Choroid plexus epithelial cell (primary cell): ENCODE results near the gene SLC30A9.

Experiments
- DNase-seq: peaks from one replicate; pipeline ENCODE4 v3.0.0-alpha.2; 2010; ENCODE audit warnings: low read depth
- H3K4me3 ChIP-seq: 2 replicates; pipeline ENCODE4 v1.5.1; 2011; ENCODE audit warnings: low read depth, mild to moderate bottlenecking, control low read depth, low read length, moderate library complexity
- TF ChIP-seq, protein P1 (sequence below): conservative IDR thresholded peaks from 2 replicates; pipeline ENCODE4 v1.5.1; 2011; ENCODE audit warnings: low read depth, mild to moderate bottlenecking, control low read depth, inconsistent platforms, low read length, moderate library complexity

Gene SLC30A9

DNA sequence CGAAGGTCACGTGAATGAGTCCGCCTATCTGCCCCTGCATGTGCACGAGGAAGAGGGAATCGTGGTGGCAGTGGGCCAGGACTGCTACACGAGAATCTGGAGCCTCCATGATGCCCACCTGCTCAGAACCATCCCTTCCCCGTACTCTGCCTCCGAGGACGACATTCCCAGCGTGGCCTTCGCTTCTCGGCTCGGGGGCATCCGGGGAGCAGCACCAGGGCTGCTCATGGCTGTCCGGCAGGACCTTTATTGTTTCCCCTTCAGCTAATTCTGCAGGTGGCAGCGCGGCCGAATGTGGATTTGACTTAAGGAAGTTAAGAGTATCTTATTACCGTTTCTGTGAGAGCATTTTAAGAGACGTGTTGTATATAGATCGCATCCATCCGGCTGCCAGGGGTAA is 7.6 kb upstream of the SLC30A9 start:
- TF ChIP-seq, protein P1, sequence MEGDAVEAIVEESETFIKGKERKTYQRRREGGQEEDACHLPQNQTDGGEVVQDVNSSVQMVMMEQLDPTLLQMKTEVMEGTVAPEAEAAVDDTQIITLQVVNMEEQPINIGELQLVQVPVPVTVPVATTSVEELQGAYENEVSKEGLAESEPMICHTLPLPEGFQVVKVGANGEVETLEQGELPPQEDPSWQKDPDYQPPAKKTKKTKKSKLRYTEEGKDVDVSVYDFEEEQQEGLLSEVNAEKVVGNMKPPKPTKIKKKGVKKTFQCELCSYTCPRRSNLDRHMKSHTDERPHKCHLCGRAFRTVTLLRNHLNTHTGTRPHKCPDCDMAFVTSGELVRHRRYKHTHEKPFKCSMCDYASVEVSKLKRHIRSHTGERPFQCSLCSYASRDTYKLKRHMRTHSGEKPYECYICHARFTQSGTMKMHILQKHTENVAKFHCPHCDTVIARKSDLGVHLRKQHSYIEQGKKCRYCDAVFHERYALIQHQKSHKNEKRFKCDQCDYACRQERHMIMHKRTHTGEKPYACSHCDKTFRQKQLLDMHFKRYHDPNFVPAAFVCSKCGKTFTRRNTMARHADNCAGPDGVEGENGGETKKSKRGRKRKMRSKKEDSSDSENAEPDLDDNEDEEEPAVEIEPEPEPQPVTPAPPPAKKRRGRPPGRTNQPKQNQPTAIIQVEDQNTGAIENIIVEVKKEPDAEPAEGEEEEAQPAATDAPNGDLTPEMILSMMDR = no peak
- no peak for DNase-seq
- no peak overlapping the region for H3K4me3 ChIP-seq

GRCh38 chr4:41985151-41985550 is 5.2 kb upstream of the SLC30A9 start:
- TF ChIP-seq, protein P1 = no peak
- no peak for DNase-seq
- no peak overlapping the region for H3K4me3 ChIP-seq

DNA sequence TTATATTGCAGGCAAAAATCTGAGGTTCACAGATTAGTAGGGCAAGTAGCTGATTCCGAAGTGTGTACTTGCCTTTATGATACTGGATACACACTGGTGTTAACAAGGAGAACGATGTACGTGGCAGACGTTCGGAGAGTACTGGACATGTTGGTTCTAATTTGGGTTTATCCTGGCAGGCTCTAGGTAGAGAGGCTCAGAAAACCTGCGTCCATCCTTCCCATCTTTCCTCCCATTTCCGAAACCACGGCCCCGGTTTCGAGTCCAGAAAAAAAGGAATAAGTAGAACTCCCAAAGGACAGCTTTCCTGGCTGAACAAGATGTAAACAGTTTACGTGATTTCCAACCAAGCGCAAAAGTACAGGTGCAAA is 351 bp upstream of the SLC30A9 start:
- peak overlapping the region; percentile 79 for H3K4me3 ChIP-seq
- TF ChIP-seq, protein P1 = no peak
- DNase-seq = peak; percentile 5

DNA sequence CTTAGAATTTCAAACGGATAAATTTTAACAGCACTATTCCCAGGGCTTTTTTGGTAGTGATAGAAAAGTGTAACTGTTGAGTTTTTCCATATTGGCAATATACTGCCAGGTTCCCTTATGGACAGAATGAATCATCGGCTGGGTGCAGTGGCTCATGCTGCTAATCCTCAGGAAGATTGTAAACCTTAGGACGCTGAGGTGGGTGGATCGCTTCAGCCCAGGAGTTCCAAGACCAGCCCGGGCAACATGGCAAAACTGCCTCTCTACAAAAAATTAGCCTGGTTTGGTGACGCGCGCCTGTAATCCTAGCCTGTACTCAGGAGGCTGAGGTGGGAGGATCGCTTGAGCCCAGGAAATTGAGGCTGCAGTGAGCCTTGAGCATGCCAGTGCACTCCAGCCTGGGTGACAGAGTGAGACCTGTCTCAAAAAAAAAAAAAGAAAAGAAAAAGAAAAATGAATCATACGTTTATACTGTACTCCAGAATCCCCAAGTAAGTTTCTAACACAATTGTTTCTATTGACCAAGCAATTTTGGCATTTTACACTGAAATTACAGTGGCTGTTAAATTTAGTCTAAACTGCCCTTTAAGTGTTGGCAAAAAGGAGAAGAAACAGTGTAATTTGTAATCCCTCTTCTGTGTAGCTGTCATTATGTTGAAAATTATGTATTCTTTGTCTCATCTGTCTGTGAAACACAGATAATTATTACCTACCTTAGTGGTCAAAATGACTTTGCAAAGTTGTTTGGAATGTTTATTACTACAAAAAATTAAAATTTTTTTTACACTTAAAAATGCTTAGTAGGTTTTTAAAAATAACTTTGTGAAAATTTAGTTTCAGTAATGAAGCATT is 1.8 kb downstream of the SLC30A9 start:
- TF ChIP-seq, protein P1 = no peak
- no peak overlapping the region for H3K4me3 ChIP-seq
- no peak for DNase-seq

GRCh38 chr4:41992967-41993857 is 2.9 kb downstream of the SLC30A9 start:
- no peak overlapping the region for H3K4me3 ChIP-seq
- TF ChIP-seq, protein P1 = no peak
- no peak for DNase-seq

DNA sequence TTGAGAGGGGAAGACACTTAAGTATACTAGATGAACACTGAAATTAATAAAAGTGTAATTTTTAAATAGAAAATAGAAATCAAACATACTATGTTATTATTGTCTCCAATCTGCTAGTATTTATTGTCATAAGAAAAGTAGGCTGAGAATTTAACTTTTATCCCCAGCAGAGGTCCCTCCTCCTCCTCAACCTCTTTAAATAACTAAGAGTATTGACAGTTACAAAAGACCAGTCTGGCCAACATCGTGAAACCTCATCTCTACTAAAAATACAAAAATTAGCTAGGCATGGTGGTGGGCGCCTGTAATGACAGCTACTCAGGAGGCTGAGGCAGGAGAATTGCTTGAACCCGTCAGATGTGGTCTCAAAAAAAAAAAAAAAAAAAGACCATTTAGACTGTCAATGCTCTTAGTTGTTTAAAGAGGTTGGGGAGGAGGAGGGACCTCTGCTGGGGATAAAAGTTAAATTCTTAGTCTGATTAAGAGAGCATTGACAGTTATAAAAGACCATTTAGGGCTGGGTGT is 4.2 kb downstream of the SLC30A9 start:
- no peak for DNase-seq
- H3K4me3 ChIP-seq = no peak overlapping the region
- TF ChIP-seq, protein P1 = peak; percentile 1
